Keratinocyte (primary cell): ENCODE measurements around the gene ISOC2. TPM values are rescaled to one million over a fixed set of nuclear protein-coding genes. Genes with fewer than 3 reads are reported as not detected.

Experiments used
- DNase-seq: peaks from one replicate; pipeline ENCODE4 v3.0.0-alpha.2; 2011; ENCODE audit warnings: low read depth, missing footprints, low spot score
- FAIRE-seq: peaks from 2 replicates; lab custom pipeline; 2011; peaks lifted over from hg19 to GRCh38; lab: Jason Lieb, UNC
- H2AFZ ChIP-seq: 2 replicates; pipeline ENCODE4 v1.6.0; 2012; ENCODE audit warnings: low read length, control low read depth, inconsistent platforms; ENCODE audit not compliant: control insufficient read depth
- H3K27ac ChIP-seq: 2 replicates; pipeline ENCODE4 v1.5.1; 2011; ENCODE audit warnings: low read length; ENCODE audit not compliant: control insufficient read depth, insufficient read depth
- H3K27me3 ChIP-seq: 3 replicates; pipeline ENCODE4 v1.6.0; 2011; ENCODE audit warnings: low read length; ENCODE audit not compliant: control insufficient read depth, insufficient read depth; ENCODE audit errors: extremely low read depth
- H3K36me3 ChIP-seq, 2 experiments: 2 replicates in 1 of 2; 3 replicates in 1 of 2; pipeline ENCODE4 v1.5.1; 2011; ENCODE audit warnings: low read length in 2 of 2, mild to moderate bottlenecking in 1 of 2; ENCODE audit not compliant: control insufficient read depth in 2 of 2, insufficient read depth in 2 of 2; ENCODE audit errors: extremely low read depth in 1 of 2
- H3K4me1 ChIP-seq: 3 replicates; pipeline ENCODE4 v1.5.1; 2011; ENCODE audit warnings: low read length; ENCODE audit not compliant: control insufficient read depth, insufficient read depth; ENCODE audit errors: extremely low read depth
- H3K4me2 ChIP-seq: 3 replicates; pipeline ENCODE4 v1.6.0; 2011; ENCODE audit warnings: low read depth, low read length; ENCODE audit not compliant: control insufficient read depth, insufficient read depth; ENCODE audit errors: extremely low read depth
- H3K4me3 ChIP-seq, 3 experiments: fragments of 200-600 bp in 1 of 3; sonication (generic) in 1 of 3; 2 replicates in 2 of 3; 3 replicates in 1 of 3; pipeline ENCODE4 v1.5.1; 2011 to 2016; ENCODE audit warnings: low read length in 3 of 3, mild to moderate bottlenecking in 3 of 3, control low read depth in 2 of 3, inconsistent platforms in 1 of 3, low read depth in 1 of 3, mixed read lengths in 1 of 3, mixed run types in 1 of 3, moderate library complexity in 1 of 3; ENCODE audit not compliant: control insufficient read depth in 2 of 3, insufficient read depth in 2 of 3; ENCODE audit errors: extremely low read depth in 1 of 3
- H3K79me2 ChIP-seq: 2 replicates; pipeline ENCODE4 v1.6.0; 2012; ENCODE audit warnings: low read length; ENCODE audit not compliant: control insufficient read depth, insufficient read depth
- H3K9ac ChIP-seq: 3 replicates; pipeline ENCODE4 v1.6.0; 2011; ENCODE audit warnings: low read length; ENCODE audit not compliant: control insufficient read depth, insufficient read depth; ENCODE audit errors: extremely low read depth
- H3K9me1 ChIP-seq: 3 replicates; pipeline ENCODE4 v1.6.0; 2011; ENCODE audit warnings: low read length; ENCODE audit not compliant: control insufficient read depth, insufficient read depth; ENCODE audit errors: extremely low read depth
- H3K9me3 ChIP-seq: 2 replicates; pipeline ENCODE4 v1.5.1; 2012; ENCODE audit warnings: low read depth, low read length; ENCODE audit not compliant: control insufficient read depth
- H4K20me1 ChIP-seq: 3 replicates; pipeline ENCODE4 v1.6.0; 2011; ENCODE audit warnings: low read length; ENCODE audit not compliant: control insufficient read depth, insufficient read depth; ENCODE audit errors: extremely low read depth
- EZH2 ChIP-seq: IDR thresholded peaks from one replicate; pipeline ENCODE4 v1.6.1; 2012; ENCODE audit warnings: inconsistent platforms, mild to moderate bottlenecking, low read length, moderate library complexity
- dilution Hi-C: fragments of 300-500 bp; cut with MboI; formaldehyde crosslinking; loops from one replicate; pipeline ENCODE4 v1.7.0; 2020; ENCODE audit warnings: low sequenced_read_pairs; ENCODE audit not compliant: extremely low pct_ligation_motif_present
- polyA plus RNA-seq, 5 experiments: library from polyadenylated mRNA; depleted of rRNA in 3 of 5; stranded (reverse) in 3 of 5; stranded (forward) in 1 of 5; unstranded in 1 of 5; fragments of >200 nt; gene quantifications; 1 replicate in 1 of 5; 2 replicates in 3 of 5; 3 replicates in 1 of 5; pipeline versions ENCODE4 v1.2.1 to v1.2.3, GENCODE V29; 2011 to 2012; ENCODE audit warnings: missing spikeins in 2 of 5, low read depth in 1 of 5, low replicate concordance in 1 of 5
- TF ChIP-seq, protein P1 (sequence below), 3 experiments: IDR thresholded peaks in 1 of 3; conservative IDR thresholded peaks in 1 of 3; optimal IDR thresholded peaks in 1 of 3; 2 replicates in 2 of 3; 3 replicates in 1 of 3; pipeline versions ENCODE3 to v1.5.1; 2011; ENCODE audit warnings: low read length in 3 of 3, mild to moderate bottlenecking in 3 of 3, moderate library complexity in 2 of 3, control low read depth in 1 of 3, inconsistent platforms in 1 of 3; ENCODE audit not compliant: insufficient read depth in 2 of 3; ENCODE audit errors: extremely low read depth in 1 of 3

The ISOC2 gene
- polyA plus RNA-seq, 1 donor (not counting 4 experiments of a cell fraction or from before 2014, with no cell fraction given): 24.5 TPM

DNA sequence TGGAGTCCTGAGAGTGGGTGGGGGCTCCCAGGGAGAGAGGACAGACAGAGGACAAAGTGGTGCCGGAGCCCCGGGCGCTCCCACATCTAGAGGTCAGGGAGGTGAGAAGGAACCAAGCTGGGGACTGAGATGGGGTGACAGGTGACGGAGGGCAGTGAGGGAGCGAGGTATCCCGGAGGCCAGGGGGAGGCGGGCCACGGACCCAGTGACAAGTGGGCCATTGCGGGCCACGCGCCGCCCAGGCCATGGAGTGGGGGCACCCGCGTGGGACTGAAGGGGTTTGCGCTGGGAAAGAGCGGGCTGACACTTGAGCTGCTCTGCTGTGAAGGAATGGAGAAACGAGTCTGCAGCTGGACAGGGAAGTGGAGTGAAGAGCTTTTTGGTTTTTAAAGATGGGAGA, 17.6 kb upstream of the ISOC2 start:
- Histone ChIP-seq H3K9me1 (no peaks in the 10 kb centered on the region), H4K20me1 (no peaks in the 10 kb centered on the region), H2AFZ (no peak overlapping the region), H3K9me3 (no peaks in the 10 kb centered on the region), H3K27ac (no peak overlapping the region), H3K9ac (no peak overlapping the region), H3K27me3 (no peaks in the 10 kb centered on the region), H3K4me3 (no peak overlapping the region), H3K36me3 (no peaks in the 10 kb centered on the region), H3K4me1 (peaks cover 21% of the 10 kb centered on the region), H3K79me2 (peaks cover 22% of the 10 kb centered on the region), H3K4me2 (no peak overlapping the region)
- FAIRE-seq: no peak
- TF ChIP-seq, protein P1, sequence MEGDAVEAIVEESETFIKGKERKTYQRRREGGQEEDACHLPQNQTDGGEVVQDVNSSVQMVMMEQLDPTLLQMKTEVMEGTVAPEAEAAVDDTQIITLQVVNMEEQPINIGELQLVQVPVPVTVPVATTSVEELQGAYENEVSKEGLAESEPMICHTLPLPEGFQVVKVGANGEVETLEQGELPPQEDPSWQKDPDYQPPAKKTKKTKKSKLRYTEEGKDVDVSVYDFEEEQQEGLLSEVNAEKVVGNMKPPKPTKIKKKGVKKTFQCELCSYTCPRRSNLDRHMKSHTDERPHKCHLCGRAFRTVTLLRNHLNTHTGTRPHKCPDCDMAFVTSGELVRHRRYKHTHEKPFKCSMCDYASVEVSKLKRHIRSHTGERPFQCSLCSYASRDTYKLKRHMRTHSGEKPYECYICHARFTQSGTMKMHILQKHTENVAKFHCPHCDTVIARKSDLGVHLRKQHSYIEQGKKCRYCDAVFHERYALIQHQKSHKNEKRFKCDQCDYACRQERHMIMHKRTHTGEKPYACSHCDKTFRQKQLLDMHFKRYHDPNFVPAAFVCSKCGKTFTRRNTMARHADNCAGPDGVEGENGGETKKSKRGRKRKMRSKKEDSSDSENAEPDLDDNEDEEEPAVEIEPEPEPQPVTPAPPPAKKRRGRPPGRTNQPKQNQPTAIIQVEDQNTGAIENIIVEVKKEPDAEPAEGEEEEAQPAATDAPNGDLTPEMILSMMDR (optimal IDR thresholded peaks at IDR 0.05 in 1 of 3, IDR thresholded peaks at IDR 0.05 in 1 of 3, conservative IDR thresholded peaks at IDR 0.05 in 1 of 3; ENCODE audit: extremely low read depth in 1 of 3, insufficient read depth in 2 of 3, low read length in 3 of 3): no peak
- TF ChIP-seq EZH2: no peak
- no peak for DNase-seq
- dilution Hi-C loops: no loop called here

DNA sequence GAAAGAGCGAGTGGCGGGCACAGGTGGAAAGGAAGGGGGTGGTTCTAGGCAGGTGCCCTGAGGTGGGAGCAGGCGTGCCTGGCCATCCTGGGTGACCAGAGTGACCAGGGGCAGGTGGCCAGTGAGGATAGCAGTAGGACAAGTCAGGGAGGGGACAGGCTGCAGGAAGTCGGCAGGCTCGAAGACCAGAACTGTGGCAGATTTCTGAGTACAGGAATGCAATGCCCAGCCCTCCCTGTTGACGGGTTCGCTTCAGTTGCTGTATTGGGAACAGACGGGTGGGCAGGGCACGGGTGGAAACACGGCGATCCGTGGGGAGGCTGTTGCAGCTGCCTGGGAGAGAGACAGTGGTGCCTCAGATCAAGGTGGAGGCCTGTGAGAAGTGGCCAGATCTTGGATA, 16.9 kb upstream of the ISOC2 start:
- H3K9me3 ChIP-seq: no peaks in the 10 kb centered on the region
- no peak for FAIRE-seq

More for the DNA sequence above, 16.9 kb upstream of the ISOC2 start:
- no peak overlapping the region for H2AFZ ChIP-seq
- dilution Hi-C loops: no loop called here
- no peak overlapping the region for H3K27ac ChIP-seq
- H3K9ac ChIP-seq: no peak overlapping the region
- no peak for DNase-seq
- TF ChIP-seq EZH2: no peak
- TF ChIP-seq, protein P1 (optimal IDR thresholded peaks at IDR 0.05 in 1 of 3, IDR thresholded peaks at IDR 0.05 in 1 of 3, conservative IDR thresholded peaks at IDR 0.05 in 1 of 3; ENCODE audit: extremely low read depth in 1 of 3, insufficient read depth in 2 of 3, low read length in 3 of 3): no peak
- peaks cover 22% of the 10 kb centered on the region for H3K79me2 ChIP-seq
- no peaks in the 10 kb centered on the region for H3K27me3 ChIP-seq
- H3K9me1 ChIP-seq: no peaks in the 10 kb centered on the region
- no peaks in the 10 kb centered on the region for H4K20me1 ChIP-seq
- H3K4me1 ChIP-seq: peaks cover 21% of the 10 kb centered on the region
- H3K4me2 ChIP-seq: no peak overlapping the region
- H3K4me3 ChIP-seq: no peak overlapping the region
- no peaks in the 10 kb centered on the region for H3K36me3 ChIP-seq
